ENCODE data around the gene MOCS1. TPM values are rescaled to one million over a fixed set of nuclear protein-coding genes. Genes with fewer than 3 reads are reported as not detected.

Gene MOCS1
- total and polyA plus RNA-seq, 9 of the 15 experiments (the other 6 are each of a cell fraction or from before 2014, with no cell fraction given), result 0.69 to 12.7 (median 8.7) TPM

DNA sequence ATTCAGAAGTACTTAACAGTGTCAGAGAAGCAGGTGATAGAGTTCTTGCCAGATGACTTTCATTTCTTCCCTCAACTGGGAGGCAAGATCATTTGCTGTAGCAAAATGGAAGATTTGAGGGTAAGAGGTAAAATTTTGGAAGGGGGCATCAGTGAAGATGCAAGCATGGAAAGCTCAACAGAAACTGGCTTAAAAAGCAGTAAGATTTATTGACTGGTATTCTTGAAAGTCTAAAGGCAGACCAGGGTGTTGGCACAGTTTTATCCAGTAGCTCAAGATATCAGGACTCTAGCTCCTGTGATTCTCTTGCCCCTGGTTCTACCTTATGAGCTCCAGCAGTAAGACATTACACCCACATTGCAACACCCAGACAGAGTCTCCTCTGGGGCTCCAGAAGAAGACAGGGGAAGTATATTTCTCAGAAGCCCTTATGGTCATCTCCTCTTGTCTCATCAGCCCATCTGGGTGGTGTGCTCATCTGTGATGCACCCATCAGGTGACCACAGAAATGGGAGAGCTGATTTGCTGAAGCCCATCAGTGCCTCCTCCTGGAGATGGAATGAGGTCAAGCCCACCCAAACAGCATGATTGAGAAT is 16.0 kb upstream of the MOCS1 start (continued):
- TF ChIP-seq, protein P1, sequence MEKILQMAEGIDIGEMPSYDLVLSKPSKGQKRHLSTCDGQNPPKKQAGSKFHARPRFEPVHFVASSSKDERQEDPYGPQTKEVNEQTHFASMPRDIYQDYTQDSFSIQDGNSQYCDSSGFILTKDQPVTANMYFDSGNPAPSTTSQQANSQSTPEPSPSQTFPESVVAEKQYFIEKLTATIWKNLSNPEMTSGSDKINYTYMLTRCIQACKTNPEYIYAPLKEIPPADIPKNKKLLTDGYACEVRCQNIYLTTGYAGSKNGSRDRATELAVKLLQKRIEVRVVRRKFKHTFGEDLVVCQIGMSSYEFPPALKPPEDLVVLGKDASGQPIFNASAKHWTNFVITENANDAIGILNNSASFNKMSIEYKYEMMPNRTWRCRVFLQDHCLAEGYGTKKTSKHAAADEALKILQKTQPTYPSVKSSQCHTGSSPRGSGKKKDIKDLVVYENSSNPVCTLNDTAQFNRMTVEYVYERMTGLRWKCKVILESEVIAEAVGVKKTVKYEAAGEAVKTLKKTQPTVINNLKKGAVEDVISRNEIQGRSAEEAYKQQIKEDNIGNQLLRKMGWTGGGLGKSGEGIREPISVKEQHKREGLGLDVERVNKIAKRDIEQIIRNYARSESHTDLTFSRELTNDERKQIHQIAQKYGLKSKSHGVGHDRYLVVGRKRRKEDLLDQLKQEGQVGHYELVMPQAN (IDR thresholded peaks at IDR 0.05; ENCODE audit: borderline replicate concordance), result no peak
- TF ChIP-seq NFATC3 (IDR thresholded peaks at IDR 0.05) (no peak), FOS (IDR thresholded peaks at IDR 0.05; ENCODE audit: extremely low read depth, insufficient read length) (no peak), ZNF696 (CRISPR knock-in tag; conservative IDR thresholded peaks at IDR 0.05) (no peak), KLF1 (tag; IDR thresholded peaks at IDR 0.05) (no peak), ZSCAN29 (IDR thresholded peaks at IDR 0.05) (no peak), ZNF707 (CRISPR knock-in tag; conservative IDR thresholded peaks at IDR 0.05) (no peak), TCF7 (IDR thresholded peaks at IDR 0.05; ENCODE audit: borderline replicate concordance) (no peak), ZNF551 (CRISPR knock-in tag; IDR thresholded peaks at IDR 0.05) (no peak), SOX6 (IDR thresholded peaks at IDR 0.05) (0 out of 2 replicates have a peak, but pooled peaks have one; percentile 11), FOXP1 (CRISPR knock-in tag; IDR thresholded peaks at IDR 0.05) (no peak), GTF2A2 (tag; IDR thresholded peaks at IDR 0.05) (no peak), CAMTA2 (CRISPR knock-in tag; conservative IDR thresholded peaks at IDR 0.05) (no peak), CHCHD3 (CRISPR knock-in tag; IDR thresholded peaks at IDR 0.05) (no peak)
- TF ChIP-seq, protein P2, sequence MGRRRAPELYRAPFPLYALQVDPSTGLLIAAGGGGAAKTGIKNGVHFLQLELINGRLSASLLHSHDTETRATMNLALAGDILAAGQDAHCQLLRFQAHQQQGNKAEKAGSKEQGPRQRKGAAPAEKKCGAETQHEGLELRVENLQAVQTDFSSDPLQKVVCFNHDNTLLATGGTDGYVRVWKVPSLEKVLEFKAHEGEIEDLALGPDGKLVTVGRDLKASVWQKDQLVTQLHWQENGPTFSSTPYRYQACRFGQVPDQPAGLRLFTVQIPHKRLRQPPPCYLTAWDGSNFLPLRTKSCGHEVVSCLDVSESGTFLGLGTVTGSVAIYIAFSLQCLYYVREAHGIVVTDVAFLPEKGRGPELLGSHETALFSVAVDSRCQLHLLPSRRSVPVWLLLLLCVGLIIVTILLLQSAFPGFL (CRISPR knock-in tag; IDR thresholded peaks at IDR 0.05), result no peak
- TF ChIP-seq, protein P3, sequence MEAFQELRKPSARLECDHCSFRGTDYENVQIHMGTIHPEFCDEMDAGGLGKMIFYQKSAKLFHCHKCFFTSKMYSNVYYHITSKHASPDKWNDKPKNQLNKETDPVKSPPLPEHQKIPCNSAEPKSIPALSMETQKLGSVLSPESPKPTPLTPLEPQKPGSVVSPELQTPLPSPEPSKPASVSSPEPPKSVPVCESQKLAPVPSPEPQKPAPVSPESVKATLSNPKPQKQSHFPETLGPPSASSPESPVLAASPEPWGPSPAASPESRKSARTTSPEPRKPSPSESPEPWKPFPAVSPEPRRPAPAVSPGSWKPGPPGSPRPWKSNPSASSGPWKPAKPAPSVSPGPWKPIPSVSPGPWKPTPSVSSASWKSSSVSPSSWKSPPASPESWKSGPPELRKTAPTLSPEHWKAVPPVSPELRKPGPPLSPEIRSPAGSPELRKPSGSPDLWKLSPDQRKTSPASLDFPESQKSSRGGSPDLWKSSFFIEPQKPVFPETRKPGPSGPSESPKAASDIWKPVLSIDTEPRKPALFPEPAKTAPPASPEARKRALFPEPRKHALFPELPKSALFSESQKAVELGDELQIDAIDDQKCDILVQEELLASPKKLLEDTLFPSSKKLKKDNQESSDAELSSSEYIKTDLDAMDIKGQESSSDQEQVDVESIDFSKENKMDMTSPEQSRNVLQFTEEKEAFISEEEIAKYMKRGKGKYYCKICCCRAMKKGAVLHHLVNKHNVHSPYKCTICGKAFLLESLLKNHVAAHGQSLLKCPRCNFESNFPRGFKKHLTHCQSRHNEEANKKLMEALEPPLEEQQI (IDR thresholded peaks at IDR 0.05), result no peak
- TF ChIP-seq, protein P4, sequence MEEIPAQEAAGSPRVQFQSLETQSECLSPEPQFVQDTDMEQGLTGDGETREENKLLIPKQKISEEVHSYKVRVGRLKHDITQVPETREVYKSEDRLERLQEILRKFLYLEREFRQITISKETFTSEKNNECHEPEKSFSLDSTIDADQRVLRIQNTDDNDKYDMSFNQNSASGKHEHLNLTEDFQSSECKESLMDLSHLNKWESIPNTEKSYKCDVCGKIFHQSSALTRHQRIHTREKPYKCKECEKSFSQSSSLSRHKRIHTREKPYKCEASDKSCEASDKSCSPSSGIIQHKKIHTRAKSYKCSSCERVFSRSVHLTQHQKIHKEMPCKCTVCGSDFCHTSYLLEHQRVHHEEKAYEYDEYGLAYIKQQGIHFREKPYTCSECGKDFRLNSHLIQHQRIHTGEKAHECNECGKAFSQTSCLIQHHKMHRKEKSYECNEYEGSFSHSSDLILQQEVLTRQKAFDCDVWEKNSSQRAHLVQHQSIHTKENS (CRISPR knock-in tag; IDR thresholded peaks at IDR 0.05), result no peak
- TF ChIP-seq, protein P5, sequence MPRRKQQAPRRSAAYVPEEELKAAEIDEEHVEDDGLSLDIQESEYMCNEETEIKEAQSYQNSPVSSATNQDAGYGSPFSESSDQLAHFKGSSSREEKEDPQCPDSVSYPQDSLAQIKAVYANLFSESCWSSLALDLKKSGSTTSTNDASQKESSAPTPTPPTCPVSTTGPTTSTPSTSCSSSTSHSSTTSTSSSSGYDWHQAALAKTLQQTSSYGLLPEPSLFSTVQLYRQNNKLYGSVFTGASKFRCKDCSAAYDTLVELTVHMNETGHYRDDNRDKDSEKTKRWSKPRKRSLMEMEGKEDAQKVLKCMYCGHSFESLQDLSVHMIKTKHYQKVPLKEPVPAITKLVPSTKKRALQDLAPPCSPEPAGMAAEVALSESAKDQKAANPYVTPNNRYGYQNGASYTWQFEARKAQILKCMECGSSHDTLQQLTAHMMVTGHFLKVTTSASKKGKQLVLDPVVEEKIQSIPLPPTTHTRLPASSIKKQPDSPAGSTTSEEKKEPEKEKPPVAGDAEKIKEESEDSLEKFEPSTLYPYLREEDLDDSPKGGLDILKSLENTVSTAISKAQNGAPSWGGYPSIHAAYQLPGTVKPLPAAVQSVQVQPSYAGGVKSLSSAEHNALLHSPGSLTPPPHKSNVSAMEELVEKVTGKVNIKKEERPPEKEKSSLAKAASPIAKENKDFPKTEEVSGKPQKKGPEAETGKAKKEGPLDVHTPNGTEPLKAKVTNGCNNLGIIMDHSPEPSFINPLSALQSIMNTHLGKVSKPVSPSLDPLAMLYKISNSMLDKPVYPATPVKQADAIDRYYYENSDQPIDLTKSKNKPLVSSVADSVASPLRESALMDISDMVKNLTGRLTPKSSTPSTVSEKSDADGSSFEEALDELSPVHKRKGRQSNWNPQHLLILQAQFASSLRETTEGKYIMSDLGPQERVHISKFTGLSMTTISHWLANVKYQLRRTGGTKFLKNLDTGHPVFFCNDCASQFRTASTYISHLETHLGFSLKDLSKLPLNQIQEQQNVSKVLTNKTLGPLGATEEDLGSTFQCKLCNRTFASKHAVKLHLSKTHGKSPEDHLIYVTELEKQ (CRISPR knock-in tag; IDR thresholded peaks at IDR 0.05), result peak; percentile 77
